K562 (cell line): ENCODE data around the gene PSMA6. TPM values are rescaled to one million over a fixed set of nuclear protein-coding genes. Genes with fewer than 3 reads are reported as not detected.

Experiments used
- ASH1L ChIP-seq: fragments of 450-650 bp; IDR thresholded peaks from 2 replicates; pipeline ENCODE4 v1.6.1; 2018; ENCODE audit warnings: borderline replicate concordance, mild to moderate bottlenecking, low read depth; ENCODE audit not compliant: partially characterized antibody
- CREM ChIP-seq: IDR thresholded peaks from 2 replicates; pipeline ENCODE4 v1.6.1; 2014; ENCODE audit warnings: antibody characterized with exemption, low read depth
- ERF ChIP-seq: fragments of 450-650 bp; formaldehyde crosslinking; IDR thresholded peaks from 2 replicates; pipeline ENCODE4 v1.4.0; 2020; ENCODE audit warnings: mild to moderate bottlenecking, mixed read lengths
- HNRNPL ChIP-seq: fragments of 200-400 bp; formaldehyde crosslinking; IDR thresholded peaks from 2 replicates; pipeline ENCODE4 v1.6.1; 2017; ENCODE audit warnings: low read depth, mild to moderate bottlenecking, low read length
- HNRNPUL1 ChIP-seq: fragments of 200-400 bp; formaldehyde crosslinking; IDR thresholded peaks from 2 replicates; pipeline ENCODE4 v1.6.1; 2017; ENCODE audit warnings: low read length
- MCM7 ChIP-seq, 2 experiments: fragments of 450-650 bp; IDR thresholded peaks; 2 replicates each; pipeline ENCODE4 v1.6.1; 2016 to 2018
- RAD21 ChIP-seq, 2 experiments: fragments of 250-450 bp in 1 of 2; fragments of 450-650 bp in 1 of 2; sonication (Bioruptor Pico) in 1 of 2; formaldehyde crosslinking in 1 of 2; IDR thresholded peaks in 1 of 2; conservative IDR thresholded peaks in 1 of 2; 2 replicates each; pipeline versions ENCODE4 v1.4.0 to v1.8.0; 2020 to 2022; ENCODE audit warnings: mild to moderate bottlenecking in 2 of 2, moderate library complexity in 1 of 2
- RBBP5 ChIP-seq: fragments of 200-600 bp; sonication (generic); IDR thresholded peaks from 2 replicates; pipeline ENCODE4 v1.6.1; 2012; ENCODE audit warnings: borderline replicate concordance, mild to moderate bottlenecking, low read length, control low read depth, inconsistent platforms; ENCODE audit not compliant: insufficient read depth, poor library complexity, severe bottlenecking
- RBM22 ChIP-seq: fragments of 200-400 bp; formaldehyde crosslinking; IDR thresholded peaks from 2 replicates; pipeline ENCODE4 v1.6.1; 2018; ENCODE audit warnings: low read length, low read depth; ENCODE audit not compliant: poor library complexity, severe bottlenecking
- RHOXF2B ChIP-seq: fragments of 250-450 bp; sonication (Bioruptor Pico); conservative IDR thresholded peaks from 2 replicates; pipeline ENCODE4 v1.5.1; 2021
- SRF ChIP-seq, 2 experiments: fragments of 250-450, 450-650 bp in 1 of 2; sonication (Bioruptor Pico) in 1 of 2; sonication (generic) in 1 of 2; formaldehyde crosslinking; IDR thresholded peaks; 2 replicates each; pipeline versions ENCODE4 v1.5.0 to v1.5.1; 2020 to 2022; ENCODE audit warnings: mild to moderate bottlenecking in 1 of 2, missing genetic modification reagents in 1 of 2
- ZNF445 ChIP-seq: fragments of 250-450 bp; sonication (Bioruptor Pico); IDR thresholded peaks from 2 replicates; pipeline ENCODE4 v1.4.0; 2020; ENCODE audit warnings: low read depth, mild to moderate bottlenecking, moderate library complexity
- polyA plus RNA-seq, 8 experiments: library from polyadenylated mRNA; depleted of rRNA in 4 of 8; stranded (reverse) in 5 of 8; unstranded in 3 of 8; fragments of >200 nt; fragmentation: Nextera tagmentation in 2 of 8; fragmentation: Illumina TruSeq in 1 of 8; extraction: Ambion mirVana in 2 of 8; extraction: Trizol in 1 of 8; gene quantifications; 2 replicates each; pipeline versions ENCODE4 v1.2.1 to v1.2.3, GENCODE V29; 2011 to 2014; ENCODE audit warnings: inconsistent platforms in 1 of 8, missing spikeins in 1 of 8
- total RNA-seq, 7 experiments: library from RNA; depleted of rRNA in 6 of 7; stranded (reverse); fragments of >200 nt in 6 of 7; fragmentation: Illumina TruSeq in 2 of 7; extraction: Trizol in 2 of 7; gene quantifications; 2 replicates each; pipeline versions ENCODE4 v1.2.1 to v1.2.3, GENCODE V29; 2011 to 2021; ENCODE audit warnings: low replicate concordance in 1 of 7
- TF ChIP-seq, protein P1 (sequence below): fragments of 250-450 bp; sonication (Bioruptor Pico); IDR thresholded peaks from 2 replicates; pipeline ENCODE4 v1.4.0; 2020
- TF ChIP-seq, protein P2 (sequence below): fragments of 200-400 bp; formaldehyde crosslinking; IDR thresholded peaks from 2 replicates; pipeline ENCODE4 v1.6.1; 2017; ENCODE audit warnings: mild to moderate bottlenecking, low read depth, low read length, moderate library complexity
- TF ChIP-seq, protein P3 (sequence below): fragments of 250-450 bp; sonication (Bioruptor Pico); IDR thresholded peaks from 2 replicates; pipeline ENCODE4 v1.5.0; 2021; ENCODE audit warnings: mild to moderate bottlenecking, moderate library complexity
- TF ChIP-seq, protein P4 (sequence below): fragments of 450-650 bp; conservative IDR thresholded peaks from 2 replicates; pipeline ENCODE4 v1.6.1; 2016; ENCODE audit warnings: missing genetic modification characterization, low read depth, mild to moderate bottlenecking, missing compliant biosample characterization, moderate library complexity
- TF ChIP-seq, protein P5 (sequence below): IDR thresholded peaks from 2 replicates; pipeline ENCODE4 v1.6.1; 2011; ENCODE audit not compliant: insufficient read length; ENCODE audit errors: extremely low read depth

PSMA6 gene
- total and polyA plus RNA-seq, 9 of the 15 experiments (the other 6 are each of a cell fraction or from before 2014, with no cell fraction given), result 210 to 952 (median 288) TPM

DNA sequence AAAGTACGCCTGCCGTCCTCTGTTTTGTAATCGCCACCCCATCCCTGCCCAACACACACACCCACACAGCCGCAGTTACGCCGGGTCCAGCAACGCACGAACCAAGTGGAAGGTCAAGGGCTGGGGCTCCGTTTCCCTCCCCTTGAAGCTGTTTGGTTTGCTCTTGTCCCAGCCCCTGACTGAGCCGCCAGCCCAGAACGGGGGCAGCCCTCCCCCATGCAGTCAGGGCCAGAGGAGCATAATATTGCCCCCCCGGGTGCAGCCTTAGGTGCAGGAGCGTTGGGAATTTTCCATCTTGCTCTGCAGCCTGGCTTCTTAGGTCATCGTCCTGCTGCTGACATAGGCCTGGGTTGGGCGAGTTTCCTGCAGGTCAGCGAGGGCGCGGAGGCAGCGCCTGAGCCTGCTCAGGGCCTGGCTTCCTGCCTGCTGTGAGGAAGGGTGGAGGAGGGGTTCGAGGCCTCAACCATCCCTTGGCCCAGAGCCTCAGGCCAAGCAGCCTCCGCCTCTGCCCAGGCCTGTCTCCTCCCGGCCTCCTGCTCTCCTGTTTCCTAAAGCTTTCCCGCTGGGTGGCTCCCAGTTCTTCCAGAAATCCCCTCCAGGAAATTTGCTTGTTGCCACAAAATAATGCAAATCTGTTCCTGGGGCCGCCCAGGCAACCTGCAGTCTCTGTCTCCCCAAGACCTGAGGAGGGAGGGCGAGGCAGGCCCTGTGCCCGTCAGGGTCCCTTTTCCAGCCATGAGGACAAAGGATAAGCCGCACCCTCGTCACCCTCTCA, 44.5 kb downstream of the PSMA6 start (continued):
- TF ChIP-seq RBM22, result no peak
- TF ChIP-seq RAD21 (CRISPR knock-in tag; conservative IDR thresholded peaks at IDR 0.05 in 1 of 2, IDR thresholded peaks at IDR 0.05 in 1 of 2), result 0 out of 4 replicates have a peak, but pooled peaks of 1 of the 2 experiments have one; percentile 13
- no peak for TF ChIP-seq RHOXF2B
- no peak for TF ChIP-seq ASH1L
- no peak for TF ChIP-seq SRF (CRISPR knock-in tag; IDR thresholded peaks at IDR 0.05)
- TF ChIP-seq, protein P1, sequence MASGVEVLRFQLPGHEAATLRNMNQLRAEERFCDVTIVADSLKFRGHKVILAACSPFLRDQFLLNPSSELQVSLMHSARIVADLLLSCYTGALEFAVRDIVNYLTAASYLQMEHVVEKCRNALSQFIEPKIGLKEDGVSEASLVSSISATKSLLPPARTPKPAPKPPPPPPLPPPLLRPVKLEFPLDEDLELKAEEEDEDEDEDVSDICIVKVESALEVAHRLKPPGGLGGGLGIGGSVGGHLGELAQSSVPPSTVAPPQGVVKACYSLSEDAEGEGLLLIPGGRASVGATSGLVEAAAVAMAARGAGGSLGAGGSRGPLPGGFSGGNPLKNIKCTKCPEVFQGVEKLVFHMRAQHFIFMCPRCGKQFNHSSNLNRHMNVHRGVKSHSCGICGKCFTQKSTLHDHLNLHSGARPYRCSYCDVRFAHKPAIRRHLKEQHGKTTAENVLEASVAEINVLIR, result 0 out of 2 replicates have a peak, but pooled peaks have one; percentile 21
- TF ChIP-seq, protein P2, sequence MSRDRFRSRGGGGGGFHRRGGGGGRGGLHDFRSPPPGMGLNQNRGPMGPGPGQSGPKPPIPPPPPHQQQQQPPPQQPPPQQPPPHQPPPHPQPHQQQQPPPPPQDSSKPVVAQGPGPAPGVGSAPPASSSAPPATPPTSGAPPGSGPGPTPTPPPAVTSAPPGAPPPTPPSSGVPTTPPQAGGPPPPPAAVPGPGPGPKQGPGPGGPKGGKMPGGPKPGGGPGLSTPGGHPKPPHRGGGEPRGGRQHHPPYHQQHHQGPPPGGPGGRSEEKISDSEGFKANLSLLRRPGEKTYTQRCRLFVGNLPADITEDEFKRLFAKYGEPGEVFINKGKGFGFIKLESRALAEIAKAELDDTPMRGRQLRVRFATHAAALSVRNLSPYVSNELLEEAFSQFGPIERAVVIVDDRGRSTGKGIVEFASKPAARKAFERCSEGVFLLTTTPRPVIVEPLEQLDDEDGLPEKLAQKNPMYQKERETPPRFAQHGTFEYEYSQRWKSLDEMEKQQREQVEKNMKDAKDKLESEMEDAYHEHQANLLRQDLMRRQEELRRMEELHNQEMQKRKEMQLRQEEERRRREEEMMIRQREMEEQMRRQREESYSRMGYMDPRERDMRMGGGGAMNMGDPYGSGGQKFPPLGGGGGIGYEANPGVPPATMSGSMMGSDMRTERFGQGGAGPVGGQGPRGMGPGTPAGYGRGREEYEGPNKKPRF, result no peak
- TF ChIP-seq, protein P3, sequence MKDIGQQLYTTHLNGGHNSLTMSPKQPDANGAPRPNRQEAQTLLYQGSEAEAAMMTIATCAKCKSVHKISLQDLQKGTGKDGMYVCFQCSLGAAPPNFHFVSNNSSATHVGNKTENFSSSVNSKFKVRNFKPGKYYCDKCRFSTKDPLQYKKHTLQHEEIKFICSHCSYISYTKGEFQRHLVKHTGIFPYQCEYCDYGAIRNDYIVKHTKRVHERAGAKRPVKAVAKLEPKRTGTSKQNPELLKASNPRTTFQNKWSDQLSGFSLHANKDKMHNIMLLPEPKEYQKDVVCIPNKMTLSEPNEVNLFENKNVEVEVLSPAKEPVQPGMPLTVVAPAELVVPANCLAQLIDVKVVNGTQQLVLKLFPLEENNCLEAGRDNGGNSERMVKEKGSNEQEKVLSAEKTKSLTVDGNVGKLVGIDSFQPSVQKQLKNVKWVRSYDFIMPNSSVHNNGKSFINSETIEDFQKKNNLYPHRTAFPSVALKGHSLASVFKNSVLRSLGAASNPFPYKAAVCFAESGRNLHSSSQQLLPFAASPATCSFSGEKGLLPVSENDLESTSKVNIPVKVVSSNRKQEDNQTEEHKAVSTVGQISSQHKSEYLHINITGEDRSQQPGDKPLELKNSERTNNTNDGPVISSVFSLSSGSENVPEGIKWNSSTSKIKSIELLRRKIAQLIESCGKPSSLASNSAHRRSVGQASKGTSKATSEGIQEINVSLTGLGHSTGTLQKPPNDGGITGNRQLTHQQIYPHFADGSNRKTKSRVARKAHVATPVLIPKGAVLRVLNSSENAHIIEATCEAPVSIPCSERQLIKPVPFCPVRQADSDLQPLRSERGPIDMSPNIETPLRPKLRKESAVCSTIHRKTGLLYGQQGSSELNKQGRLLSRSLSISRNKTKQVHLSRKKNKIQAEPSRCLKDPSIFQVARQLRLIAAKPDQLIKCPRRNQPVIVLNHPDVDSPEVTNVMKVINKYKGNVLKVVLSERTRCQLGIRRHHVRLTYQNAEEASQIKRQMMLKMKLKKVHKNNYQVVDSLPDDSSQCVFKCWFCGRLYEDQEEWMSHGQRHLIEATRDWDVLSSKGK, result no peak
- TF ChIP-seq, protein P4, sequence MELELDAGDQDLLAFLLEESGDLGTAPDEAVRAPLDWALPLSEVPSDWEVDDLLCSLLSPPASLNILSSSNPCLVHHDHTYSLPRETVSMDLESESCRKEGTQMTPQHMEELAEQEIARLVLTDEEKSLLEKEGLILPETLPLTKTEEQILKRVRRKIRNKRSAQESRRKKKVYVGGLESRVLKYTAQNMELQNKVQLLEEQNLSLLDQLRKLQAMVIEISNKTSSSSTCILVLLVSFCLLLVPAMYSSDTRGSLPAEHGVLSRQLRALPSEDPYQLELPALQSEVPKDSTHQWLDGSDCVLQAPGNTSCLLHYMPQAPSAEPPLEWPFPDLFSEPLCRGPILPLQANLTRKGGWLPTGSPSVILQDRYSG (tag), result peak; percentile 67; the same call in 1 of the 2 replicates
- TF ChIP-seq, protein P5, sequence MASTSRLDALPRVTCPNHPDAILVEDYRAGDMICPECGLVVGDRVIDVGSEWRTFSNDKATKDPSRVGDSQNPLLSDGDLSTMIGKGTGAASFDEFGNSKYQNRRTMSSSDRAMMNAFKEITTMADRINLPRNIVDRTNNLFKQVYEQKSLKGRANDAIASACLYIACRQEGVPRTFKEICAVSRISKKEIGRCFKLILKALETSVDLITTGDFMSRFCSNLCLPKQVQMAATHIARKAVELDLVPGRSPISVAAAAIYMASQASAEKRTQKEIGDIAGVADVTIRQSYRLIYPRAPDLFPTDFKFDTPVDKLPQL, result no peak
- no peak for TF ChIP-seq ZNF445
- TF ChIP-seq RBBP5, result peak; percentile 49
- no peak for TF ChIP-seq HNRNPL
- no peak for TF ChIP-seq MCM7 (IDR thresholded peaks at IDR 0.05)
- no peak for TF ChIP-seq HNRNPUL1
- TF ChIP-seq ERF (CRISPR knock-in tag), result no peak
- peak; percentile 71 for TF ChIP-seq CREM
